Chondrocyte (in vitro differentiated cells): ENCODE data around the gene FAM210B. TPM values are rescaled to one million over a fixed set of nuclear protein-coding genes. Genes with fewer than 3 reads are reported as not detected.
A peak's percentile ranks its signal among the peaks of the same experiment; 100 is the strongest.
"Not testable (repeated sequence)": the region's sequence is repeated elsewhere in the genome, so short reads cannot be mapped to it uniquely, and the experiment has no call there.

Source experiments
- DNase-seq: peaks from one replicate; pipeline ENCODE4 v3.0.0; 2021; ENCODE audit warnings: mixed read lengths, low spot score
- H3K27ac Mint-ChIP-seq: one replicate; pipeline ENCODE4 v1.8.0; 2021; ENCODE audit warnings: mild to moderate bottlenecking, moderate library complexity, mixed read lengths; ENCODE audit not compliant: unreplicated experiment
- H3K27me3 Mint-ChIP-seq: 2 replicates; pipeline ENCODE4 v1.8.0; 2021; ENCODE audit warnings: low read depth, mixed read lengths
- H3K36me3 Mint-ChIP-seq: 2 replicates; pipeline ENCODE4 v1.8.0; 2021; ENCODE audit warnings: low read depth, mixed read lengths
- H3K4me1 Mint-ChIP-seq: 2 replicates; pipeline ENCODE4 v1.8.0; 2021; ENCODE audit warnings: low read depth, mild to moderate bottlenecking, mixed read lengths
- H3K4me3 Mint-ChIP-seq: one replicate; pipeline ENCODE4 v1.8.0; 2021; ENCODE audit warnings: mild to moderate bottlenecking, moderate library complexity, mixed read lengths; ENCODE audit not compliant: unreplicated experiment
- H3K9me3 Mint-ChIP-seq: 2 replicates; pipeline ENCODE4 v1.8.0; 2021; ENCODE audit warnings: low read depth, mixed read lengths
- CTCF ChIP-seq: fragments of 200-600 bp; sonication (generic); IDR thresholded peaks from 2 replicates; pipeline ENCODE4 v1.5.0; 2021; ENCODE audit warnings: antibody characterized with exemption, mild to moderate bottlenecking, moderate library complexity
- total RNA-seq: library from RNA; stranded (reverse); gene quantifications from 3 replicates; pipeline ENCODE4 v1.2.1, GENCODE V29; 2021

Gene FAM210B
- total RNA-seq, 1 donor from 2014 or later, result 32.6 TPM

GRCh38 chr20:56383334-56383733 is 24.6 kb downstream of the FAM210B start:
- Mint-ChIP-seq H3K27ac (peak overlapping the region; percentile 22), H3K27me3 (no peaks in the 10 kb centered on the region), H3K9me3 (no peaks in the 10 kb centered on the region), H3K4me1 (peaks cover 29% of the 10 kb centered on the region), H3K4me3 (no peak overlapping the region), H3K36me3 (peaks cover 5% of the 10 kb centered on the region)
- no peak for TF ChIP-seq CTCF
- no peak for DNase-seq

- Mint-ChIP-seq H3K4me3 (no peak overlapping the region), H3K9me3 (no peaks in the 10 kb centered on the region), H3K36me3 (peaks cover 7% of the 10 kb centered on the region), H3K27me3 (no peaks in the 10 kb centered on the region), H3K27ac (no peak overlapping the region), H3K4me1 (peaks cover 36% of the 10 kb centered on the region)
- no peak for DNase-seq
- TF ChIP-seq CTCF, result no peak
Observed at GRCh38 chr20:56385130-56385529, 26.4 kb downstream of the FAM210B start.

- Mint-ChIP-seq H3K27ac (no peak overlapping the region), H3K4me1 (peaks cover 28% of the 10 kb centered on the region), H3K36me3 (peaks cover 7% of the 10 kb centered on the region), H3K4me3 (no peak overlapping the region), H3K27me3 (no peaks in the 10 kb centered on the region), H3K9me3 (no peaks in the 10 kb centered on the region)
- TF ChIP-seq CTCF, result no peak
- no peak for DNase-seq
Observed at GRCh38 chr20:56386219-56386618, 27.4 kb downstream of the FAM210B start.

GRCh38 chr20:56388882-56389281 is 30.1 kb downstream of the FAM210B start:
- H3K4me1 Mint-ChIP-seq, result peaks cover 18% of the 10 kb centered on the region
- peaks cover 5% of the 10 kb centered on the region for H3K36me3 Mint-ChIP-seq
- no peaks in the 10 kb centered on the region for H3K27me3 Mint-ChIP-seq
- DNase-seq, result no peak
- no peak for TF ChIP-seq CTCF
- H3K27ac Mint-ChIP-seq, result no peak overlapping the region
- H3K9me3 Mint-ChIP-seq, result no peaks in the 10 kb centered on the region
- H3K4me3 Mint-ChIP-seq, result no peak overlapping the region

GRCh38 chr20:56389807-56390206 is 31.0 kb downstream of the FAM210B start:
- TF ChIP-seq CTCF, result no peak
- Mint-ChIP-seq H3K36me3 (peaks cover 4% of the 10 kb centered on the region), H3K27ac (peak overlapping the region; percentile 18), H3K4me3 (peak overlapping the region; percentile 5), H3K27me3 (no peaks in the 10 kb centered on the region), H3K4me1 (peaks cover 15% of the 10 kb centered on the region), H3K9me3 (no peaks in the 10 kb centered on the region)
- DNase-seq, result no peak

- not testable (repeated sequence) for H3K4me3 Mint-ChIP-seq, DNase-seq, H3K27ac Mint-ChIP-seq, H3K27me3 Mint-ChIP-seq, H3K9me3 Mint-ChIP-seq, H3K36me3 Mint-ChIP-seq
- H3K4me1 Mint-ChIP-seq, result peaks cover 12% of the 10 kb centered on the region
Observed at GRCh38 chr20:56390396-56390795, 31.6 kb downstream of the FAM210B start.
